CD4-positive, alpha-beta T cell treated with Interferon alpha-2 for 1 hour (primary cell): ENCODE measurements around the gene PHC3.

Experiments
- DNase-seq, 2 donors: peaks; one replicate each; pipeline ENCODE4 v3.0.0-alpha.2; 2020 to 2022

Gene PHC3

DNA sequence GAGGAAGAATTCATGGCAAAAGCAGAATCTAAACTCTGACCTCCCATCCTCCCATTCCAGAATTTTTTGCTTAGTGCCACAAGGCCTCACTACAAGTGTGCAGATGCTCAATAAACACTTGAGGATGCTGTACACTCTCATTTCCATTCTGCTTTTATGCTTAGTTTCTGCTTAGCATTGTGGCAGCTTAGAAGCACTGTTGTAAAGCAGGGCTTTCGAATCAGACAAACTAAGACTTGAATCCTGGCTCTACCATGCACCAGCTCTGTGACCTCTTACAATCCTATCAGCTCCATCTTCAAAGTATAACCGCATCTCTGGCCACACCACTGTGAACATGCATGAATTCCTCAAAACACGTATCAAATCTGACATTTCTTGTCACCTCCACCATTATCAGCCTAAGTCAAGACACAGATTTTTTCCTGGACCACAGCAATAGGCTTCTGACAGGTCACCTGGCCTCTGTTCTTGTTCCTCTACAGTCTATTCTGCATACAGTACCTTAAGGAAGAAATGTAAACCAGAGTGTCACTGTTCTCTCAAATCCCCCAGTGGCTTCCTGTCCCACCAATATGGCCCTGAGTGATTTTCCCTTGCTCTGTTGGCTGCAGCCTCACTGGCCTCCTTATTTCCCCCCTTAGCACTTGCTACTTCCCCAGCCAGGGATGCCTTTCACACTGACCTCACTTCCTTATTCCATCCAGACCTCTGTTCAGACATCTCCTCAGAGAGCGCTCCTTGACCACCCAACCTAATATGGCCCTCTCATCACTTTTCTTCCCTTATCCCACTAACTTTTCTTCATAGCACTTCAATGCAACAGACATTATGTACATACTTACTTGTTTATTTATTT lies 8.1 kb upstream of the PHC3 start:
- DNase-seq = no peak

DNA sequence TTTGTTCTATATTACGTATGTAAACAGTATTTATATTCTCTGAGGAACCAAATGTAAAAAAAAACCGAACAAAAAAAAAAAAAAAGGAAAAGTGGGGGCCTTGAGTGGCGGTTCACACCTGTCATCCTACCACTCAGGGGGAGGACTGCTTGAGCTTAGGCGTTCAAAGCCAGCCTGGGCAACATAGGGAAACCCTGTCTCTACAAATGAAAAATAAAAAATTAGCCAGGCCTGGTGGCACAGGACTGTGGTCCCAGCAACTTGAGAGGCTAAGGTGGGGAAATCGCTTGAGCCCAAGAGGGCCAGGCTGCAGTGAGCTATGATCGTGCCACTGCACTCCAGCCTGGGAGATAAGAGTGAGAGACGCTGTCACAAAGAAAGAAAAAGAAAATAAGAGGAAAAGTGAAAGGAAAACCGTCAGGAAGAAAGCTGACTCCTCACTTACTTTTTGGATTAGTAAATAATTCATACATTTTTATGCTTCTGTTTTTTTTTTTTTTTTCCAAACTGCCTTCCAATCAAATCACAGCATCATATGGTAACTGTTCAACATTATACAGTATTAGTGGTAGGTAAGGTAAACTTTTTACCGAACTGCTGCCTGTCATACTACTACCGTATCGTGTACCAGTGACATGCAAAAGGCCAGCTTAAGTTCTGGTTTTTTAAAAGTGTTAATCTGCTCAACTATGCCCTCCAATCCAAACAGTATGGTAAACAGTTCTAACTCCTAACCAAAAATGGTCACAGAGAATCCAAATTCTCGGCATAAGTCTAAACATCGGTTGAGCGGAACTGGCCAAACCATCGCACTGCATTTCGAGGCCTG lies 1.2 kb downstream of the PHC3 start:
- DNase-seq = peak in 1 of 2 donors; percentile 37

DNA sequence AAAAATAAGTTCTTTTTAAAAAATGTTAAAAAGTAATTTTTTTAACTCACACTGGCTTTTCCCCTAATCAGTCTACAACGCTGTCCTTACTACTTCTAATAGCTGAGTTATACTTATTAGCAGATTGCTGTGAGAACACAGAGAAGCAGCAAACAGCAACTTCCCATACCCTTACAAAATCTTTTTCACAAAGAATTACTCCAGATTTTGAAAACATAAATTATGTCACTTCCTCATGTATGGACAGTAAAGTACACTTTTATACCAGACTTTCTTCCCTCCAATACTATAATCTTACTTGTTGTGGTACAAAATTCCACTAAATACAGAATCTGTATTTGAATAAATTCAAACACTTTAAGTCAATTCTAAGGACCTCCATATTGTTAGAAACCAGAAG lies 2.1 kb downstream of the PHC3 start:
- DNase-seq = no peak

DNA sequence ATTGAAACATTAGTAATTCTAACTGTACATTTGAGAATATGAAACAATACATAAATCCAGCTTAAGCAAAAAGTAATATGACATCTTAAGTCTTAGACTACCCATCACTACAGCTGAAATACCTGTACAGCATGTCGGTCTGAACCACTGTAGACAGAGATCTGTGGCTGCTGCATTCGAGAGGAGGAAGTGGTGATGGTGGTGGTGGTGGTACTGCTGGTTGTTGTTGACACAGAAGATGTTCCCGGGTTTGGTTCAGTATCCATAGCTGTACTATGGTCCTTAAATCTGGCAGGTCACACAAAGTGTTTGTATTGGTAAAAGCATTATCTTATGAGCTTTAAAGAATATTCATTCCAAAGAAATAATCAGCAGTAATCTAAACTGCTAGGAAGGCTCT lies 2.9 kb downstream of the PHC3 start:
- peak; percentile 43 to 67 for DNase-seq

DNA sequence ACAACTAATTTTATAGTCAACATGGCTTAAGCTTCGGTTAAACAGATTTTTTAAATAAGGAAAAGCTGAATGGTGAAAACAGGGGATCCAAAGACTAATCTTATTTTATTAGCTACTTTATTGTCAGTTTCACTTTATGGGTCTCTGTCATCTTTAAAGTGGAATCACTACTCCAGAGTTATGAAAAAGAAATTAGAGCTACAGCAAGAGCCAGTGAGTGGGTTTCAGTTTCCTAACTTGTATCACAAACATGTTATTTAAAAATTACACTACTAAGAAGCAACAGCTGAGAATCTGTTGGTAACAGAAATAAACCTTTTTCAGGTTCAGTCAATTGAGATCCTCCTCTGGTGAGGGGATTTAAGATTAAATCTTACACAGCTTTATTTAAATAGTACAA lies 10.0 kb downstream of the PHC3 start:
- DNase-seq = peak in 1 of 2 donors; percentile 21

DNA sequence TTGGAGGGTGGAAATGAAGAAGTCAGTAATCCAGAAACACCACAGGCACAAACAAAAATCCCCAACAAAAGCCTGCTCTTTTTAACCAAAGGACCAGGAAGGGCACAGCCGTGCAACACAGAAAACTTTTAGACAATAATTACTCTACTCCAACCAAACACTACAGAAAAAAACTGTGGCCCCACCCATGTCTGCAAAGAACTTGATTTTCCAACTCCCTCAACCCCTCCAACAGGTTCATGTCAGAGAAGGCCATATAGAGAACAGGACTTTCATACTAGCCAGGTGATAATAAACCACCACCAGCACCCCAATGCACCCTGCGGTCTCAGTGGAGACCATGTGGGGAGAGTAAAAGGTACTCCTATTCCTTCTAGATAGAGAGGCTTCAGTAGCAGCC lies 16.8 kb downstream of the PHC3 start:
- DNase-seq = no peak

DNA sequence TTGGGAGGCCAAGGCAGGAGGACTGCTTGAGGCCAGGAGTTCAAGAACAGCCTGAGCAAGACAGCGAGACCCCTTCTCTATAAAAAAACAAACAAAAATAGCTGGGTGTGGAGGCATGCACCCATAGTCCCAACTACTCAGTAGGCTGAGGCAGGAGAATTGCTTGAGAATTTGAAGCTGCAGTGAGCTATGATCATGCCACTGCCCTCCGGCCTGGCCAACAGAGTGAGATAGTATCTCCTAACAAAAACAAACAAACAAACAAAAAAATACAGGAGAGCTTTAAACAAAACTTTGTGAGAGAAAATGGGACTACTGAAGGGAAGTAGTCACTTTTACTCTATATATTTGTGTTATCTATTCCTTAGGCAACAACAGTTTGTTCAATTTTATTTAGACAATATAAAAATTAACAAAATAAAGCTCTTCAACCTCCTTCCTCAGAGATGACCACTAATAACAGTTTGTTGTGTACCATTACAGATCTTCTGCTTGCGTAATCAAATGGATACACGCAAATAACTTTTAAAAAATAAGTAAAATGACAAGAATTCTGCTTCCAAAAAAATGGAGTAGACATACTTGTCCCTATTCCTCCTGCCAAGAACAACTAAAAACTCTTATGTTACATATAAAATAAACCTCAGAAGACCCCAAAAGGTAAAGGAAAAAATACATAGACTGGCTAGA lies 17.4 kb downstream of the PHC3 start:
- no peak for DNase-seq

DNA sequence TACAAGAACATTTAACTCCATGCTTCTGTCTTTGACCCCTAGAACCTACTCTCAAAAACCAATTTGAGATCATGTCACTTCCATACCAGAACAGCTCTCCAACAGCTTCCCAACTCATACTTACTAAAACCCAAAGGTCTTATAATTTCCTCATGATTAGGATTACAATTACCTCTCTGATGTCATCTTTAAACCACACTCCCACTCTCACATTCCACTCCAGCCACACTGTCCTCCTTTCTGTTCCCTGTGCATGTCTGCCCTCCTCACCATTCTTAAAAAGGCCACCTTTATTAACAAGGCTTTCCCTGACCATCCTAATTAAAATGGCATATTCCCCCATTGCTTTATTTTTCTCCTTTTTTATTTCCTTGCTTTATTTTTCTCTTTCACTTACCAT lies 18.9 kb downstream of the PHC3 start:
- no peak for DNase-seq

DNA sequence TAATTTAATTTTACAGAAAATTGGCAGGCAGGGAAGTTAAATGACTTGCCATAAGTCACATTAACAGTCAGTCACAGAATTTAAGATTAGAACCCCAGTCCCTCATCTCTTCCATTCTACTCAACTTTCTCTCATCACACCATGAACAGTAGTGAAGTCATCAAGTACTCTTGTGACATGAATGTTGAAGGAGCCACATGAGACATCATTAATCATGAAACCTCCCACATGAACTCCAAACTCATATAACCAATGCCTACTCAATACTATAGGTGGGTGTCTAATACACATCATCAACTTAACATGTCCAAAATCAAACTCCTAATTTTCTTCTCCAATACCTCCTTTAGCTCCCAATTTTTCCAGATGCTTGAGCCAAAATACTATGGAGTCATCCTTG lies 19.5 kb downstream of the PHC3 start:
- DNase-seq = no peak

DNA sequence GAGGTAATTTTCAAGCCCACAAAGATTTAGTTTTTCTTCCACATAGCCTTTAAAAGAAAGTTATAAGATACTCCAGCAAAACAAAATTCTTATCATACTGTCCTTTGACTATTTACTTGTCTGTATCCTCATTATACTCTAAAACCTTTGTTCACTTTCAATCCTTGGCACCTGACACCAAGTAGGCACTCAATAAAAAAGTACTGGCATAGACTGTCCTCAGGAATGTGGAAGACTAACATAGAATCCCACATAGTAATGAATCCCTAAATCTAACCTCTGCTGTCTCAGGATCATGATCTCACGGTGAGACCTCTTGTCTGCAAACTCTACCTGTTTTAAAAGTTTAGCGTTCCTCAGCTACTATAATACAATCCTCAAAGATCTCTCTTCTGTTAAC lies 21.6 kb downstream of the PHC3 start:
- DNase-seq = no peak

DNA sequence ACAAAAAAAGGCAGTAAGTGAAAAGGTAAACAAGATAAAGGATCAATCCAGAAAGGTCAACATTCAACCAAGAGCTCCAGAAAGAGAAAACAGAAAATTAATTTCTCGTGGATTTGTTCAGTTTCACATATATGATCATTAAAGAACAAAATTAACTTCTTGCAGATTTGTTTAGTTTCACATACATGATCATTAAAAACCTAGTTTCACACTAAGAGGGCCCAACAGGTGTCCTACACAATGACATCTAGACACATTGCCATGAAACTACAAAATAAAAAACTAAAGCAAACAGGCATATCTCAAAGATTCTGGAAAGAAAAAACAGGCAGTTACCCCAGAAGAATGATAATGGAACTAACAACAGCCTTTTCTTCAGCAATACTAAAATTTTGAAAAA lies 22.1 kb downstream of the PHC3 start:
- DNase-seq = no peak

DNA sequence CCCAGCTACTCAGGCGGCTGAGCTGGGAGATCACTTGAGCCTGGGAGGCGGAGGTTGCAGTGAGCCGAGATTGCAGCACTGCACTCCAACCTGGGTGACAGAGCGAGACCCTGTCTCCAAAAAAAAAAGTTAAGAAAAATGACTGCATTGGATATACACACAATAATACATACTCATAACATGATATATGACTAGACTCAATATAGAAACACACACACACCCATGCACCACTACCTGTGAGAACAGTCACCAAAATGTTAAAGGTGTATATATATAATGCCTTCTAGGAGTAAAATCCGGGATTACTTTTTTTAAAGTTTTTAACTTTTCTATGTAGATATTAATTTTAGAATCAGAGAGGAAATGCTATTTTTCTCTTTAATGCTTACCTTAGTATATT lies 25.9 kb downstream of the PHC3 start:
- no peak for DNase-seq

DNA sequence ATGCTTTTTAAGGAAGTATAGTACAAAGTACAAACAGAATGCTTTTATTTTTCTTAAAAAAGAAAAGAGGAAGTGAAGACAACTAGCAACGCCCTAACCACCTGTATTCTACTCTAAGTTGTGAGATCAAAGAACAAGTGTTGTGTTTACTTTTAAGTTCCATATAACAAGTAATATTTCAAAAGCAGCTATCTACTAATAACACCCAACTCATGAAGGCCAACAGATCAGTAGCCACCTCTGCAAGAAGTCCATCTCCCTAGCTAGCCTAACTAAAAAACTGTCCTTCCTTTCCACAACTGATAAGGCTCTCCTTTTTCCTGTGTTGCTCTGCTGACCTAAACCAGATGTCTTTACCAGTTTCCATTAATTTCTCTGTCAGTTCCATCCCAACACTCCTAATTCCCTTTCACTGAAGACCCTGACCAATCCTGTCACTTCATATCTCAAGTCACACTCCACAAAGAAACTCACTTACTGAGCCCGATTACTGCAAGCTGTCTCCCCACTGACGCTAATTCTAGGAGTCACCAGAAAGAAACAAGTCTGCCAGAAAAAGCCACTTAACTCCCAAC lies 26.9 kb downstream of the PHC3 start:
- no peak for DNase-seq

DNA sequence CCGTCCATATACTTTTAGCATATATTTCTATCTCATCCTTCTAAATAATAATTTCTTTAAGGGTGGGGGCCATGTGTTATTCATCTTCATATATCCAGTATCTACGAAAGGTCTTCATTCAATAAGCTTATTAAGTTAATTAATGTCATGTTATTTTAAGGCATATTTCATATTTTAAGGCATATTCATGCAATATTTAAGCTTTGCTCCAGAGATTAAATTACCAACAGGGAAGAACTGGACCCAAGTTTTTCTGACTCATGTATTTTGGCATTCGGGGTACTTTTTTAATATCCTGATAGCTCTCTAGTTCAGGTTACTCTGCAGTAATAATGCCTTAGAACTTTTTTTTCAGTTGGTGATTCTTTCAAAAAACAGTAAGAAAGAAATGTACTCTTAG lies 27.4 kb downstream of the PHC3 start:
- DNase-seq = no peak

DNA sequence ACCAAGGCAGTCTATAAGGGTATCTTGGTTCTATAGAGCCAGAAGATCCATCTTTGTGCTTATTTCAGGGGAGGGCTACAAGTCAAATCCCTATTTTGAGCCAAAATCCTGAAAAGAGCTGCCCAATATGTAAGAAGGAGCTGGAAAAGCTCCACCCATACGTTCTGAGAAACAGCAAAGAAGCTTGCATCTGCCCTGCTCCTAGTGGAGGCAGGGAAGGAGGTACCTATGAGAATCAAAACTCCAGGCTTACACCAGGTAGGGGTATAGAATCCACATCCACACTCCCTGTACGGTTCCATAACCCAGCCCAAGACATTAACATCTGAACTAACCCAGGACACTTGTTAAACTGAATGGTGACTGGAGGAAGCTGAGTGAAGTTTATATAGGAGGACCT lies 30.0 kb downstream of the PHC3 start:
- DNase-seq = no peak

DNA sequence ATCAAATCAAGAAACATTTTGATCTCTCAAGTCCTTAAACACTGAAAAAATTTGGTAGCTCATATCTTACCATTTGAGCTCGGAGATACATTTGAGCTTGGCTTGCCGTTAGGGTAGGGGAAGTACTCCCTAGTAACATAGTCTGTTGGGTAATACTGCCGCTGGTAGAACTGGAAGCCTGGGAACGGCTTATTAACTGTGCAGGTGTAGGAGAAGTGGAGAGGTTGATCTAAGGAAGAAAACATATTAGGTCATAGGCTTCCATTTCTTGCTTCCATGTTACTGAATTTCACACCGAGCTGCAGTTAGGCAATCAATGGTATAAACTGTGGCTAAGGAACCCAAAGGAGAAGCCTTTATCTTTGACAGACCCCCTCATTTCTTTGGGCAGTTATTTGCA lies 32.5 kb downstream of the PHC3 start:
- DNase-seq = no peak

DNA sequence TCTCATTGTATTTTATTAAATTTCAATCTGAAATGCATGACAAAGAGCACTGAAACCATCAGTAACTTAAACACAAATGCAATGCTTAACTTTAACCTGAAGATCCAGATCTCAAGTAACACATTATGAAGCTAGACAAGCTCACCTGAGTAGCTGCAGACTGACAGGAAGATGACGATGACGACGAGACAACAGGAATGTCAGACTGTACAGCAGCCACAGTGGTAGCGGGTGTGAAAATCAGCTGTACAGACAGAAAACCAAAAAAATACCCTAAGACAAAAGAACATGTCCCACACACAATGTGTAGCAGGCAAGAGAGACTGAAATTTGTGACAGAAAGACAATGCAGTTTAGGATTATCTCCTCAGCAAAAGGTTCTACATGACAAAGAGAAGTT lies 36.3 kb downstream of the PHC3 start:
- DNase-seq = no peak

DNA sequence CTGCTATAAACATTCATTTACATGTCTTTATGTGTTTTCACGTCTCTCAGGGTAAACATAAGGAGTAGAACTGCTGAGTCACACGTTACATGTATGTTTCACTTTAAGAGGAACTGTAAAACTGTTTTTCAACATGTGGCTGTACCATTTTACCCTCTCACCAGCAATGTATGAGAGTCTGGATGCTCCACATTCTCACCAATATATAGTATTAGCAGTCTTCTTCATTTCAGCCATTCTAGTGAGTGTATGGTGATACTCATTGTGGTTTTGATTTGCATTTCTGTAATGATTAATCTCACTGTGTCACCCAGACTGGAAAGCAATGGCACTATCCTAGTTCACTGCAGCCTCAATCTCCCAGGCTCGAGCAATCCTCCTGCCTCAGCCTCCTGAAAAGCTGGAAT lies 37.1 kb downstream of the PHC3 start:
- DNase-seq = no peak

DNA sequence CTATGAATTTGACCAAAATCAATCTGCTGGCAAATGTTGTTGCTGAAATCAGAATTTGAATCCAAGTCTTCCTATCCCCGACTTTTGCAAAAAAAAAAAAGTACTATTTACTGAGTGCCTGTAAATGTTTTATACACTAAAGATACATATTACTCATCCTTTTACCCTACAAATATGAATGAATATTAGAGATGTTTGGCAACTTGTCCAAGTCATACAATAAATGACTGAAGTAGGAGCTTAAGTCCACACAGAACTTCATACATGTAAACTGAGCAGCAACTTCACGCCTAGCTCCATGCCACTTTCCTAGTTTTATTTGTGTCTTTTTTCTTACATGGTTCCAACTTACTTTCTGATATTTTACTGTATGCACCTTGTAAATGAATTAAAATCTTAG lies 39.2 kb downstream of the PHC3 start:
- no peak for DNase-seq

DNA sequence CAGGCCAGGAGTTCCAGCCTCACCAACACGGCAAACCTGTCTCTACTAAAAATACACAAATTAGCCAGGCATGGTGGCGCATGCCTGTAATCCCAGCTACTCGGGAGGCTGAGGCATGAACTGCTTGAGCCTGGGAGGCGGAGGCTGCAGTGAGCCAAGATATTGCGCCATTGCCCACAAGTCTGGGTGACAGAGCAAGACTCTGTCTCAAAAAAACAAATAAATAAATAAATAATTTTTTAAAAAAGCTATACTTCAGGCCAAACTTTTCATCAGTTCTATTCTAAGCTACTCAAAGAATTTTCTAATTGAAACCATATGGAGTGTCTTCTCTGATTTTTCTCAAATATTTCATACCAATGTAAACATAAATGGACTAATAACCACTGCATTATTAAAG lies 43.5 kb downstream of the PHC3 start:
- no peak for DNase-seq

DNA sequence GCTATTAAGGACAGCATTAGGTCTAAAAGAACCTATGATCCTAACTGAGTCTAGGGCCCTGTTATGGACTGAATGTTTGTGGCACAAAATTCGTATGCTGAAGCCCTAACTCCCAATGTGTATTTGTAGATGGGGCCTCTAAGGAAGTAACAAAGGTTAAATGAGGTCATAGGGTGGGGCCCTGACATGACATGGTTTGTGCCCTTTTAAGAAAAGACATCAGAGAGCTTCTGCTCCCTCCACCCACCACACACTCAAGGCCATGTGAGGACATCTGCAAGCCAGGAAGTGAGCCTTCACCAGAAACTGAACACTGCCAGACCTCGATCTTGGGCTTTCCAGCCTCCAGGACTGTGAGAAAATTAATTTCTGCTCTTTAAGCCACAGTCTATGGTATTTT lies 49.2 kb downstream of the PHC3 start:
- DNase-seq = no peak

DNA sequence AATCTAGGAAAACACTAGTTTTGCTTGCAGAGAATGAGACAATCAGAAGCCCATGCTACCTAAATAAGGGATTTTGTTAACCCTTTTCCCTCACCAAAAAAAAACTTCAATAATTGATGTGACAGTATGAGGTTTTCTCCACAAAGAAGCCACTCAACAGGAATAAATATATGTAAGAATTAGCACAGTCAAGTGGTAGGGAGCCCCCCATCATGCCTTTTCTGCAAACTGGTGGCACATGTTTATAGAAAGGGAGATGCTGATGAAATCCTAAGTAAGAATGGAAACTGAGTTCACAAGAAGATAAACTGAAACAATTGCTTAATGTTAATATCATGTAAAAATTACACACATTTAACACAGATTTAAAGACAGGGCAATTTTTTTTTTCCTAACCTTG lies 51.0 kb downstream of the PHC3 start:
- DNase-seq = no peak

DNA sequence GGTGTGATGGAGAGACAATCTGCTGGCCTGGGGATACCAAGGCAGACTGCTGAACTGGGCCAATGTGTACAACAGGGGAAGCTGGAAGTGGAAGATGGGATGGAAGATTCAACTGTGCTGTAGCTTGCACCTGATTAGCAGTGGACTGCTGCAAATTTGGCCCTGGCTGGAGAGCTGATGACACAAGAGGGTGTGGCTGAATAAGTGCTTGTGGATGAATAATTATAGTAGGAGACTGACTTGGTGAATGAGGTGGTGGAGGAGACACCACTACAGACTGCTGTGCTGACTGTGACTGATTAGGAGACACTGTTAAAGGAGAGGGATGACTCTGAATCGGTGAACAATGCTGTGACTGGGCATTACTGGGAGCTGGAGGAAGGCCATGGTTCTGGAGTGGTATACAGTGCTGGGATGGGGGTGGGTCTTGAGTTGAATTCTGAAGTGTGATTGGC lies 52.5 kb downstream of the PHC3 start:
- DNase-seq = no peak
